GM21447 (cell line): ENCODE measurements around the gene SLC4A9.
A peak's percentile ranks its signal among the peaks of the same experiment; 100 is the strongest.
"Not testable (repeated sequence)": the region's sequence is repeated elsewhere in the genome, so short reads cannot be mapped to it uniquely, and the experiment has no call there.

Experiments
- ATAC-seq: cut with Tn5 transposase; IDR thresholded peaks from one replicate; pipeline ENCODE4 v1.9.1; 2021; ENCODE audit not compliant: unreplicated experiment

The SLC4A9 gene

GRCh38 chr5:140398379-140398811 is 38.4 kb downstream of the SLC4A9 start:
- ATAC-seq, result no peak

GRCh38 chr5:140399979-140400729 is 40.2 kb downstream of the SLC4A9 start:
- ATAC-seq, result peak; percentile 0

- peak; percentile 67 for ATAC-seq
Measured at GRCh38 chr5:140400730-140401361, 40.9 kb downstream of the SLC4A9 start.

DNA sequence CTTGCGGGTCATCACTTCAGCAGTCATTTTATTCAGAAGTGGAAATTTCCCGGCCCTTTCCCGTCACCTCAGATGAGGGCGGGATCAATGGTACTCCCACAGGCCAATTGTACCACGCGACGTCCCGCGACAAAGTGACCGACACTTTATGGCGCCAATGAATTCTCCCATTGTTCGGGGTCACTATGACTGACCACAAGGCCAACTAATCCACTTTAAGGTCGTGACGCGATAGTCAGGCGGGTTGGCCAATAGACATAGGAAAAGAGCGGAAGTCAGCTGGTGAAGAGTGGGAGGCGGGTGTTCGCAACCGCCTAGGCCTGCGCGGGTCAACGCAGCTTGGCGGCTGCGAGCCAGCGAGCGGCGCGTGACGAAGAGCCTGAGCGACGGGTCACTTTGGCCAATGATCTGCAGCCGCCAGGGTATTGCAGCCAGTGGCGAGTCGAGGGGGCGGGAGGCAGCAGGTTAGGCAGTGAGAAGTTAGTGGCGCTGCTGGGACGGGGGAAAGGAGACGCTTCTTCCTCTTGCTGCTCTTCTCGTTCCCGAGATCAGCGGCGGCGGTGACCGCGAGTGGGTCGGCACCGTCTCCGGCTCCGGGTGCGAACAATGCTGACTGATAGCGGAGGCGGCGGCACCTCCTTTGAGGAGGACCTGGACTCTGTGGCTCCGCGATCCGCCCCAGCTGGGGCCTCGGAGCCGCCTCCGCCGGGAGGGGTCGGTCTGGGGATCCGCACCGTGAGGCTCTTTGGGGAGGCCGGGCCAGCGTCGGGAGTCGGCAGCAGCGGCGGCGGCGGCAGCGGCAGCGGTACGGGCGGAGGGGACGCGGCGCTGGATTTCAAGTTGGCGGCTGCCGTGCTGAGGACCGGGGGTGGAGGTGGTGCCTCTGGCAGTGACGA is 41.6 kb downstream of the SLC4A9 start, which contains the start of gene ANKHD1:
ANKHD1 (plus strand) TSS at position 472 of the 896 bp plus-strand sequence; CDS start at position 607, 135 bp downstream.
- ATAC-seq, result peak; percentile 83

DNA sequence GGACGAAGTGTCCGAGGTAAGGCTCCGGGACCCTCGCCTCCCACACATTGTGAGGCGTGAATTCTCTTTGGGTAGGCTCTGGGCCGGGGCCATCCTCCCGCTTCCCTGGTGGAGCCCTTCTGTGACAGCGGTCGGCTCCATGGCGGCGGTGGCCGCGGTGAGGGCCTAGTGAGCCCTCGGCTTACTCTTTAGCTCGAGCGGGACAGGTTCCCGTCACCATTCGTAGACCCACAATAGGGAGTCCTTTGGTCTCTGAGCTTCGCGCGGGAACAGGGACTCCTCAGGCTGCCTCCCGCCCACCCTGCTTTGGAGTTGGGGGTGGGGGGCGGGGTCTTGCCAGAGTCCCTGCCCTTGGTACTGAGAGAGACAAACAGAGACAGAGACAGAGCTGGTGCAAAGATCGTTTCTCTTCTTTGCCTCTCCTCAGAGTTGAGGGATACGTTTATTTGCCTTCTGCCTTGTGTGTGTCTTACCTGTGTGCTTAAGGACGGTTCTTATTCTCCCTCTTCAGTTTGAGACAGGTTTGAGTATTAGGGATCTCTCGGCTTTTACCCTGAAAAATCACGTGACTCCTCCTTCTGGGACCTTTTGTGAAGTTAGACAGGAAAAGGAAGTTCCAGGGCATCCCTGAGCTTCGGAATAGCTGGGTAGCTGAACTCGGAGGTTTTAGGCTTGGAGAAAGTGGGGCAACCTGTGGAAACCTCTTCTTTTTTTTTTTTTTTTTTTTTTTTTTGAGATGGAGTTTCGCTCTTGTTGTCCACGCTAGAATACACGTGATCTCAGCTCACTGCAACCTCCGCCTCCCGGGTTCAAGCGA is 42.5 kb downstream of the SLC4A9 start:
- peak; percentile 0 for ATAC-seq

DNA sequence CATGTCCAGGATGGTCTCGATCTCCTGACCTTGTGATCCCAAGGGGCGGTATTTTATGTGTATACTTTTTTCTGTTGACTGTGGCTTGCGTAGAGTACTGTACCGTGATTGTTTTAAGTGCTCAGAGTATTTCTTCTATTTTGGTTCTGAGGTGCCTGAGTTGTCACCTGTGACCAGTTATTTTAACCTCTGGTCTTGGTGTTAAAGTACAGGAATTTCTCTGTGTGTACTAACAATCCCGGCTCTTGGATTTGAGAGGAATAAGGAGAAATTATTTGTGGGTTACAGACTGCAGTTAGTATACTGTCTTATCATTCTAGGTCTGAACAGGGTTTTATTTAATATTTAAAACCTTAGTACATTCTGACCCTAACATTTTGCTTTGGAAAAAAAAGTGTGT is 43.6 kb downstream of the SLC4A9 start:
- ATAC-seq, result no peak

- ATAC-seq, result no peak
Measured at GRCh38 chr5:140408750-140409241, 48.8 kb downstream of the SLC4A9 start.

GRCh38 chr5:140413230-140413629 is 53.2 kb downstream of the SLC4A9 start:
- no peak for ATAC-seq

GRCh38 chr5:140417235-140417634 is 57.2 kb downstream of the SLC4A9 start:
- ATAC-seq, result no peak

DNA sequence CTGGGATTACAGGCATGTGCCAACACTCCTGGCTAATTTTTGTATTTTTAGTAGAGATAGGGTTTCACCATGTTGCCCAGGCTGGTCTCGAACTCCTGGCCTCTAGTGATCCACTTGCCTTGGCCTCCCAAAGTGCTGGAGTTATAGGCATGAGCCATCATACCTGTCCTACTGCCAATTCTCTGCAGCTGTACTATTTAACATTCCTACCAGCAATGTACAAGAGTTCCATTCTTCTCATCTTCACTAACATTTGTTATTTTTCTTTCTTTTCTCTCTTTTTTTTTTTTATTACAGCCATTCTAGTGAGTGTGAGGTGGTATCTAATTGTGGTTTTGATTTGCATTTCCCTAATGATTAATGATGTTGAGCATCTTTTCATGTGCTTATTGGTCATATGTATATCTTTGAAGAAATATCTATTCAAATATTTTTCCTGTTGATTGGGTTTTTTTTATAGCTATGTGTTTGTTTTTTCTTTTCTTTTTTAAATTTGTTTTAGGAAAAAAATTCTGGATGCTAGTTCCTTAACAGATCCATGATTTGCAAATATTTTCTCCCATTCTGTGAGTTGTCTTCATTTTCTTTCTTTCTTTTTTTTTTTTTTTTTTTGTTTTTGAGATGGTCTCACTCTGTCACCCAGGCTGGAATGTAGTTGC is 59.0 kb downstream of the SLC4A9 start:
- no peak for ATAC-seq

GRCh38 chr5:140420226-140420570 is 60.2 kb downstream of the SLC4A9 start:
- ATAC-seq, result no peak

GRCh38 chr5:140420665-140421361 is 60.8 kb downstream of the SLC4A9 start:
- ATAC-seq, result no peak

GRCh38 chr5:140421375-140421774 is 61.4 kb downstream of the SLC4A9 start:
- not testable (repeated sequence) for ATAC-seq

DNA sequence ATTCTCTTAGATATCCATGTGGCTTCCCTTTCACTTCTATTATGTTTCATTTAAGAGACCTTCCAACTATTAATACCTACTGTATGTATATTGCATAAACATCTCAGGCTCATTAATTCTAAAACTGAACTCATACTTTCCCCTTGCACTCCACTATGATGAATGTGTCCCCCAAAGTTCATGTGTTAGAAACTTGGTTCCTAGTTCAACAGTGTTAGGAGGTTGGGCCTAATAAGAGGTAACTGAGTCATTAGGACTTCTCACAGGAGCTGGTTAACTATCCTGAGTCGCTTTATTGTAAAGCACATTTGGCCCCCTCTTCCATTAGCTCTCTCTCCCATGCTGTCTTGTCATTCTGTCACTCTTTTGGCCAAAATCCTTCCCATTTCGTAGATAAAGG is 63.6 kb downstream of the SLC4A9 start:
- no peak for ATAC-seq

DNA sequence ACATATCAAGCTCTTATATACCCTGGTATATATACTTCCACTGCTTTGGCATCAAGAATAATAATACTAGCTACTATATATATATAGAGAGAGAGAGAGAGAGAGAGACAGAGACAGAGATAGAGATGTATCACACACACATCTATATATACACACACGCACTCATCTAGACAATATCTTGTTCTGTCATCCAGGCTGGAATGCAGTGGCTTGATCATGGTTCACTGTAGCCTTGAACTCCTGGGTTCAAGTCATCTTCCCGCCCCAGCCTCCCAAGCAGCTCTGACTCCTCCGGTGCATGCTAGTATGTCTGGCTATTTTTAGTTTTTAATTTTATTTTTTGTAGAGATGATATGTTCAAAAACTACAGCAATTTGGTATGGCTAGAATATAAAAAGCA is 64.1 kb downstream of the SLC4A9 start:
- ATAC-seq, result no peak
